A673 (cell line): Measurements from ENCODE around the gene ZNF513. TPM values are rescaled to one million over a fixed set of nuclear protein-coding genes. Genes with fewer than 3 reads are reported as not detected.

Experiments
- BruUV-seq: library from RNA; stranded (reverse); fragments of 400-500 nt; replicated peaks from 2 replicates; lab custom pipeline; 2021; lab: Mats Ljungman, UMichigan
- CTCF ChIA-PET: fragments of 300-600 bp; sonication (Branson Sonifier 250); formaldehyde crosslinking; loops from one replicate; lab custom pipeline; 2022; ENCODE audit warnings: antibody characterized with exemption; lab: Charles Lee
- POLR2A ChIA-PET: fragments of 300-600 bp; sonication (Branson Sonifier 250); formaldehyde crosslinking; loops from one replicate; lab custom pipeline; 2022; ENCODE audit warnings: antibody characterized with exemption; ENCODE audit not compliant: low non-redundant PET; lab: Charles Lee
- DNase-seq: peaks from one replicate; pipeline ENCODE4 v3.0.0-alpha.2; 2015; ENCODE audit warnings: low spot score
- H3K27ac ChIP-seq: fragments of 200-600 bp; sonication (generic); 2 replicates; pipeline ENCODE4 v1.5.1; 2016; ENCODE audit warnings: mixed run types, low read depth, mild to moderate bottlenecking, mixed read lengths, antibody characterized with exemption, low read length; ENCODE audit not compliant: poor library complexity, severe bottlenecking
- H3K27me3 ChIP-seq: fragments of 200-600 bp; sonication (generic); replicated peaks from 2 replicates; pipeline ENCODE4 v1.6.1; 2017; ENCODE audit warnings: mixed run types, low read depth, mild to moderate bottlenecking, mixed read lengths, antibody characterized with exemption, low read length; ENCODE audit not compliant: insufficient read depth, poor library complexity
- H3K36me3 ChIP-seq: fragments of 200-600 bp; sonication (generic); 2 replicates; pipeline ENCODE4 v1.6.1; 2016; ENCODE audit warnings: mixed run types, mild to moderate bottlenecking, mixed read lengths, antibody characterized with exemption, low read length; ENCODE audit not compliant: insufficient read depth, poor library complexity, severe bottlenecking
- H3K4me1 ChIP-seq: fragments of 200-600 bp; sonication (generic); 2 replicates; pipeline ENCODE4 v1.6.1; 2017; ENCODE audit warnings: mixed run types, mild to moderate bottlenecking, mixed read lengths, antibody characterized with exemption, low read length; ENCODE audit not compliant: insufficient read depth, poor library complexity, severe bottlenecking
- H3K4me3 ChIP-seq: fragments of 200-600 bp; sonication (generic); 2 replicates; pipeline ENCODE4 v1.5.1; 2016; ENCODE audit warnings: low read depth, mixed run types, mild to moderate bottlenecking, mixed read lengths, low read length; ENCODE audit not compliant: poor library complexity, severe bottlenecking
- H3K9me3 ChIP-seq: fragments of 200-600 bp; sonication (generic); 2 replicates; pipeline ENCODE4 v1.6.1; 2016; ENCODE audit warnings: mixed run types, low read depth, mild to moderate bottlenecking, mixed read lengths, antibody characterized with exemption, low read length; ENCODE audit not compliant: poor library complexity, severe bottlenecking
- CTCF ChIP-seq: fragments of 300-800, 200-600 bp; sonication (generic); conservative IDR thresholded peaks from 2 replicates; pipeline ENCODE4 v1.5.1; 2017; ENCODE audit warnings: low read depth, mild to moderate bottlenecking, antibody characterized with exemption, low read length, moderate library complexity, mixed read lengths
- EZH2 ChIP-seq: fragments of 200-600 bp; sonication (generic); IDR thresholded peaks from 2 replicates; pipeline ENCODE4 v1.6.1; 2017; ENCODE audit warnings: borderline replicate concordance, low read depth, mild to moderate bottlenecking, mixed read lengths, antibody characterized with exemption, low read length; ENCODE audit not compliant: poor library complexity, severe bottlenecking
- intact Hi-C: fragments of 100-400 bp; cut with micrococcal nuclease; formaldehyde crosslinking; loops from one replicate; pipeline ENCODE4 v1.10.0; 2022; ENCODE audit not compliant: unreplicated experiment
- total RNA-seq: library from RNA; stranded (reverse); gene quantifications from 2 replicates; pipeline ENCODE4 v1.2.3, GENCODE V29; 2021

Gene ZNF513
- total RNA-seq, 1 experiment from 2014 or later: 21.3 TPM

DNA sequence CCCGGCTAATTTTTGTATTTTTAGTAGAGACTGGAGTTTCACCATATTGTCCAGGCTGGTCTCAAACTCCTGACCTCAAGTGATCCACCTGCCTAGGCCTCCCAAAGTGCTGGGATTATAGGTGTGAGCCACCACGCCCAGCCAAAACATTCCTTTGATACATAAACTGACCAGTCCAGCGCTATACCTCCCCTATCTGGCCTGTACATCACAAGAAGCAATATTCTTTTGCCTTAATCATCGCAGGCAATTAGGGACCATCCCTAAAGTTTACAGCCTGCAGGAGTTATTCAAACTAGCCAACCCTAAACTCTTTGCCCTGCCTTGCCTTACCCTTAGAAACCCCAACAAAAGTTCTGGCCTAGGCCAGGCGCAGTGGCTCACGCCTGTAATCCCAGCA lies 35.6 kb upstream of the ZNF513 start:
- no peaks in the 10 kb centered on the region for H3K27me3 ChIP-seq
- H3K36me3 ChIP-seq: no peaks in the 10 kb centered on the region
- no peak overlapping the region for H3K27ac ChIP-seq
- TF ChIP-seq CTCF: no peak
- TF ChIP-seq EZH2: no peak
- ChIA-PET CTCF (no interaction called here), POLR2A (no interaction called here)
- no peak for DNase-seq
- no TSS peak for BruUV-seq
- intact Hi-C loops: no loop called here
- H3K4me3 ChIP-seq: no peak overlapping the region
- H3K4me1 ChIP-seq: no peaks in the 10 kb centered on the region
- no peaks in the 10 kb centered on the region for H3K9me3 ChIP-seq

- intact Hi-C loops: no loop called here
- Histone ChIP-seq H3K4me3 (no peak overlapping the region), H3K4me1 (peaks cover 10% of the 10 kb centered on the region), H3K36me3 (peaks cover 3% of the 10 kb centered on the region), H3K27ac (no peak overlapping the region), H3K27me3 (no peaks in the 10 kb centered on the region), H3K9me3 (no peaks in the 10 kb centered on the region)
- CTCF ChIA-PET: no interaction called here
- POLR2A ChIA-PET: no interaction called here
- DNase-seq: no peak
- TF ChIP-seq CTCF (no peak), EZH2 (no peak)
- no TSS peak for BruUV-seq
Observed at GRCh38 chr2:27412419-27413152, 32.1 kb upstream of the ZNF513 start.

- Histone ChIP-seq H3K36me3 (peaks cover 13% of the 10 kb centered on the region), H3K27ac (peak within 1 kb of the TSS; percentile 92), H3K4me3 (peak within 1 kb of the TSS; percentile 100), H3K9me3 (no peaks in the 10 kb centered on the region), H3K27me3 (no peaks in the 10 kb centered on the region), H3K4me1 (peaks cover 11% of the 10 kb centered on the region)
- DNase-seq: peak; percentile 96
- ChIA-PET POLR2A (interaction anchor here (0.6 kb wide), 3 partner anchors 15 to 116 kb away, joined by 4 to 6 read pairs (median 6); no protein-coding TSS in a partner anchor), CTCF (interaction anchor here (0.7 to 1.7 kb wide), 4 partner anchors 19 to 274 kb away, joined by 3 to 5 read pairs (median 4); partner anchors contain the start of gene NRBP1)
- no peak for TF ChIP-seq EZH2
- no peak for TF ChIP-seq CTCF
- BruUV-seq: no TSS peak
- intact Hi-C loops: loop anchor here (2.0 to 10.0 kb wide), 2 partner anchors 79 to 255 kb away; partner anchors contain the start of genes IFT172, SLC4A1AP and SUPT7L
Observed at GRCh38 chr2:27409321-27410073, 29.0 kb upstream of the ZNF513 start, which contains the start of gene PPM1G. Gene PPM1G, minus strand, starts transcription at chr2:27409591. Its CDS starts 169 bp downstream, at chr2:27409422.
